HL-60 (cell line): ENCODE results near the gene PTH2.

Experiments
- DNase-seq, 2 experiments: peaks; one replicate each; pipeline ENCODE4 v3.0.0-alpha.2; 2010 to 2020; ENCODE audit warnings: low read depth in 1 of 2, low spot score in 1 of 2
- H3K27ac ChIP-seq: fragments of 250-450 bp; sonication (Bioruptor Pico); replicated peaks from 2 replicates; pipeline ENCODE4 v1.5.1; 2020; ENCODE audit warnings: mild to moderate bottlenecking, moderate library complexity
- H3K27me3 ChIP-seq: fragments of 250-450 bp; sonication (Bioruptor Pico); 2 replicates; pipeline ENCODE4 v1.5.1; 2021; ENCODE audit warnings: mild to moderate bottlenecking, moderate library complexity; ENCODE audit not compliant: insufficient read depth, poor library complexity, severe bottlenecking
- H3K4me3 ChIP-seq: replicated peaks from 2 replicates; pipeline ENCODE4 v1.5.1; 2011; ENCODE audit warnings: mild to moderate bottlenecking, control low read depth, low read length; ENCODE audit not compliant: insufficient read depth
- GABPA ChIP-seq: IDR thresholded peaks from 2 replicates; pipeline ENCODE4 v1.6.1; 2012; ENCODE audit warnings: low read depth
- POLR2AphosphoS5 ChIP-seq: IDR thresholded peaks from 2 replicates; pipeline ENCODE4 v1.6.1; 2012; ENCODE audit warnings: low read depth
- SPI1 ChIP-seq: IDR thresholded peaks from 2 replicates; pipeline ENCODE4 v1.6.1; 2012; ENCODE audit warnings: low read depth, mild to moderate bottlenecking, borderline replicate concordance
- TF ChIP-seq, protein P1 (sequence below): IDR thresholded peaks from 2 replicates; pipeline ENCODE4 v1.6.1; 2012; ENCODE audit warnings: low read depth; ENCODE audit not compliant: insufficient replicate concordance
- TF ChIP-seq, protein P2 (sequence below): IDR thresholded peaks from one replicate; pipeline ENCODE4 v1.5.1; 2011; ENCODE audit warnings: low read length, control low read depth, inconsistent platforms; ENCODE audit not compliant: insufficient read depth

The PTH2 gene

DNA sequence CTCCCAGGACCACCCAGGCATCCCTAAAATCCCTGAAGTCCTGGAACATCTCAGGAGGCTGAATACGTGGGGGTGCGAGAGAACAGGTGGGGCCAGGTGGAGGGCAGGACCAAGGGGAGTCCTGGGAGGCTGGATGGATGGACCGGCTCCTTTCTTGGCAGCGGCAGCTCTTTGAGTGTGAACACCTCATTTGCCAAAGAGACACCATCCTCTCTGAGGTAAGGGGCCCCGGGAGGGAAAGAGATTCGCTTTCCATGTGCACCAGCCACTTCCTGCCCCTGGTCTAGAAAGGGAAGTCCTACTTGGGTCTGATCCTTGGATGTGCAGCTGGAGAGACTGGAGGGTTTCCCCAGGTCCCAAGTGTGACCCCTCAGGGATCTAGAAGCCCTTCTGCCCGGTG, 16.2 kb downstream of the PTH2 start:
- no peak for DNase-seq
- TF ChIP-seq POLR2AphosphoS5 (no peak), GABPA (no peak), SPI1 (no peak)
- TF ChIP-seq, protein P1, sequence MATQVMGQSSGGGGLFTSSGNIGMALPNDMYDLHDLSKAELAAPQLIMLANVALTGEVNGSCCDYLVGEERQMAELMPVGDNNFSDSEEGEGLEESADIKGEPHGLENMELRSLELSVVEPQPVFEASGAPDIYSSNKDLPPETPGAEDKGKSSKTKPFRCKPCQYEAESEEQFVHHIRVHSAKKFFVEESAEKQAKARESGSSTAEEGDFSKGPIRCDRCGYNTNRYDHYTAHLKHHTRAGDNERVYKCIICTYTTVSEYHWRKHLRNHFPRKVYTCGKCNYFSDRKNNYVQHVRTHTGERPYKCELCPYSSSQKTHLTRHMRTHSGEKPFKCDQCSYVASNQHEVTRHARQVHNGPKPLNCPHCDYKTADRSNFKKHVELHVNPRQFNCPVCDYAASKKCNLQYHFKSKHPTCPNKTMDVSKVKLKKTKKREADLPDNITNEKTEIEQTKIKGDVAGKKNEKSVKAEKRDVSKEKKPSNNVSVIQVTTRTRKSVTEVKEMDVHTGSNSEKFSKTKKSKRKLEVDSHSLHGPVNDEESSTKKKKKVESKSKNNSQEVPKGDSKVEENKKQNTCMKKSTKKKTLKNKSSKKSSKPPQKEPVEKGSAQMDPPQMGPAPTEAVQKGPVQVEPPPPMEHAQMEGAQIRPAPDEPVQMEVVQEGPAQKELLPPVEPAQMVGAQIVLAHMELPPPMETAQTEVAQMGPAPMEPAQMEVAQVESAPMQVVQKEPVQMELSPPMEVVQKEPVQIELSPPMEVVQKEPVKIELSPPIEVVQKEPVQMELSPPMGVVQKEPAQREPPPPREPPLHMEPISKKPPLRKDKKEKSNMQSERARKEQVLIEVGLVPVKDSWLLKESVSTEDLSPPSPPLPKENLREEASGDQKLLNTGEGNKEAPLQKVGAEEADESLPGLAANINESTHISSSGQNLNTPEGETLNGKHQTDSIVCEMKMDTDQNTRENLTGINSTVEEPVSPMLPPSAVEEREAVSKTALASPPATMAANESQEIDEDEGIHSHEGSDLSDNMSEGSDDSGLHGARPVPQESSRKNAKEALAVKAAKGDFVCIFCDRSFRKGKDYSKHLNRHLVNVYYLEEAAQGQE, result no peak
- TF ChIP-seq, protein P2, sequence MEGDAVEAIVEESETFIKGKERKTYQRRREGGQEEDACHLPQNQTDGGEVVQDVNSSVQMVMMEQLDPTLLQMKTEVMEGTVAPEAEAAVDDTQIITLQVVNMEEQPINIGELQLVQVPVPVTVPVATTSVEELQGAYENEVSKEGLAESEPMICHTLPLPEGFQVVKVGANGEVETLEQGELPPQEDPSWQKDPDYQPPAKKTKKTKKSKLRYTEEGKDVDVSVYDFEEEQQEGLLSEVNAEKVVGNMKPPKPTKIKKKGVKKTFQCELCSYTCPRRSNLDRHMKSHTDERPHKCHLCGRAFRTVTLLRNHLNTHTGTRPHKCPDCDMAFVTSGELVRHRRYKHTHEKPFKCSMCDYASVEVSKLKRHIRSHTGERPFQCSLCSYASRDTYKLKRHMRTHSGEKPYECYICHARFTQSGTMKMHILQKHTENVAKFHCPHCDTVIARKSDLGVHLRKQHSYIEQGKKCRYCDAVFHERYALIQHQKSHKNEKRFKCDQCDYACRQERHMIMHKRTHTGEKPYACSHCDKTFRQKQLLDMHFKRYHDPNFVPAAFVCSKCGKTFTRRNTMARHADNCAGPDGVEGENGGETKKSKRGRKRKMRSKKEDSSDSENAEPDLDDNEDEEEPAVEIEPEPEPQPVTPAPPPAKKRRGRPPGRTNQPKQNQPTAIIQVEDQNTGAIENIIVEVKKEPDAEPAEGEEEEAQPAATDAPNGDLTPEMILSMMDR, result no peak
- Histone ChIP-seq H3K27me3 (no peaks in the 10 kb centered on the region), H3K4me3 (no peak overlapping the region), H3K27ac (no peak overlapping the region)

DNA sequence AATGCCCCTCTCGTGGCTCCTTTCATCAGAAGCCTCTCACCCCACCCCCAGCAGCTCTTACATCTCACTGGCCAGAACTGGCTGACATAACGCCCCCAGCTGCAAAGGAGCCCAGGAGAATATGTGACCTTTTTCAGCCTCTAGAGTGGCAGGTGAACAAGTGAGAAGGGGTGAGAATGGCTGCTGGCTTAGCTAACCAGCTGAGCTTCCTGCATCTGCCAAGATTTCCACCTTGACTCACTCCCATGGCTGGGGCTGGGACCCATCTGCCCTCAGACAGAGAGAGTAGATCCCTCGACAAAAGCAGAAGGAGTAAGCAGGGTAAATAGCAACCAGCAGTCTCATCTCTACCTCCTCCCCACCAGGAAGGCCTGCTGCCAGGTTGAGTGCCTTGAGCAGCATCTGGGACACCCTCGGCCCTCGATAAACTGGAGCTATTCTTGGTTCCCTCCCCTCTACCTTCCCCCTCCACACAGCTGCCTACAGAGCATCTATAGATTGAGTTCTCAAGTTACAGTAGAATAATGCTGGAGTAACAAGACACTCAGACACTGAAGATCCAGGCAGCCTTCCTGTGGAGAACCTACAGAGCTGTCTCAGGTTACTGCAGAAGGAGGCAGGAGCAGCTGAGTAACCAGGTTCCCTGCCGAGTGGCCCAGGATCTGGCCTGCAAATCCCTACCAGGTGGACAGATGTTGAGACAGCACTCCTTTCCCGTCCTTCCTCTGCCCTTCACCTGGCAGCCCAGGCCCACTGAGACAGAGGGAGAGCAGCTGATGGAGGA, 19.6 kb downstream of the PTH2 start:
- DNase-seq, result no peak
- Histone ChIP-seq H3K4me3 (no peak overlapping the region), H3K27ac (no peak overlapping the region)

DNA sequence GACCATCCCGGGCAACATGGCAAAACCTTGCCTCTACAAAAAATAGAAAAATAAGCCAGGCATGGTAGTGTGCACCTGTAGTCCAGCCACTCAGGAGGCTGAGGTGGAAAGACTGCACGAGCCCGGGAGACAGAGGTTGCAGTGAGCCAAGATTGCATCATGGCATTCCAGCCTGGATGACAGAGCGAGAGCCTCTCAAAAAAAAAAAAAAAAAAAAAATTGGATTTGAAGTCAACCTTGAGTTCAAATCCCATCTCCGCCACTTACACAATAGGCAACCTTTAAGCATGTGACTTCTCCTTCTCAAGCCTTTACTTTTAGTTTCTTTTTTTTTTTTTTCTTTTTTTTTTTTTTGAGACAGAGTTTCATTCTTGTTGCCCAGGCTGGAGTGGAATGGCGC, 23.2 kb downstream of the PTH2 start:
- TF ChIP-seq POLR2AphosphoS5, result no peak
- TF ChIP-seq, protein P1, result no peak
- no peak for TF ChIP-seq SPI1
- no peak for TF ChIP-seq GABPA
- TF ChIP-seq, protein P2, result no peak
- Histone ChIP-seq H3K4me3 (no peak overlapping the region), H3K27ac (no peak overlapping the region), H3K27me3 (no peaks in the 10 kb centered on the region)
- no peak for DNase-seq

More for the DNA sequence above, 19.6 kb downstream of the PTH2 start:
- TF ChIP-seq SPI1 (no peak), POLR2AphosphoS5 (no peak), GABPA (no peak)
- TF ChIP-seq, protein P2, result no peak
- TF ChIP-seq, protein P1, result no peak
- no peaks in the 10 kb centered on the region for H3K27me3 ChIP-seq
